HG03196 (cell line): Measurements from ENCODE around the gene FN3K.

Experiments
- ATAC-seq: cut with Tn5 transposase; IDR thresholded peaks from one replicate; pipeline ENCODE4 v1.9.1; 2021; ENCODE audit not compliant: unreplicated experiment

Gene FN3K

GRCh38 chr17:82793974-82794630 is 58.7 kb downstream of the FN3K start:
- no peak for ATAC-seq

- no peak for ATAC-seq
These were observed 59.5 kb downstream of the FN3K start for GRCh38 chr17:82794781-82795482.

- ATAC-seq: no peak
These were observed 60.2 kb downstream of the FN3K start for GRCh38 chr17:82795615-82796014.

GRCh38 chr17:82797061-82797460 is 61.6 kb downstream of the FN3K start:
- no peak for ATAC-seq

- no peak for ATAC-seq
These were observed 63.3 kb downstream of the FN3K start for GRCh38 chr17:82798752-82799151.

GRCh38 chr17:82799591-82799990 is 64.2 kb downstream of the FN3K start:
- ATAC-seq: no peak
